H9 (cell line): ENCODE results near the gene SLC23A2. TPM values are rescaled to one million over a fixed set of nuclear protein-coding genes. Genes with fewer than 3 reads are reported as not detected.
"Not testable (repeated sequence)": the region's sequence is repeated elsewhere in the genome, so short reads cannot be mapped to it uniquely, and the experiment has no call there.

Experiments used
- DNase-seq: peaks from one replicate; pipeline ENCODE4 v3.0.0-alpha.2; 2017
- H2AFZ ChIP-seq: one replicate; pipeline ENCODE4 v1.6.1; 2013; ENCODE audit warnings: mild to moderate bottlenecking, low read length, control low read depth, moderate library complexity
- H2AK5ac ChIP-seq: 2 replicates; pipeline ENCODE4 v1.6.1; 2013; ENCODE audit warnings: low read length, control low read depth, mixed read lengths; ENCODE audit not compliant: insufficient read length
- H2BK120ac ChIP-seq: one replicate; pipeline ENCODE4 v1.6.1; 2013; ENCODE audit warnings: low read depth, mild to moderate bottlenecking, low read length, control low read depth, inconsistent platforms; ENCODE audit not compliant: poor library complexity, severe bottlenecking
- H2BK12ac ChIP-seq: 2 replicates; pipeline ENCODE4 v1.6.1; 2013; ENCODE audit warnings: low read length, control low read depth, mixed read lengths, low read depth; ENCODE audit not compliant: insufficient read length
- H2BK15ac ChIP-seq: 2 replicates; pipeline ENCODE4 v1.6.1; 2013; ENCODE audit warnings: low read depth, low read length, control low read depth
- H2BK20ac ChIP-seq: one replicate; pipeline ENCODE4 v1.6.1; 2013; ENCODE audit warnings: low read depth, mild to moderate bottlenecking, low read length, control low read depth, inconsistent platforms; ENCODE audit not compliant: poor library complexity, severe bottlenecking
- H2BK5ac ChIP-seq: 2 replicates; pipeline ENCODE4 v1.6.1; 2013; ENCODE audit warnings: low read length, control low read depth, mixed read lengths; ENCODE audit not compliant: insufficient read length
- H3K14ac ChIP-seq: 2 replicates; pipeline ENCODE4 v1.6.1; 2013; ENCODE audit warnings: low read length, control low read depth; ENCODE audit not compliant: insufficient read depth
- H3K18ac ChIP-seq: 2 replicates; pipeline ENCODE4 v1.6.1; 2013; ENCODE audit warnings: low read depth, mild to moderate bottlenecking, mixed read lengths, low read length, control low read depth; ENCODE audit not compliant: insufficient read length
- H3K23ac ChIP-seq: 2 replicates; pipeline ENCODE4 v1.6.1; 2013; ENCODE audit warnings: low read length, control low read depth, mixed read lengths, low read depth; ENCODE audit not compliant: insufficient read length
- H3K23me2 ChIP-seq: 2 replicates; pipeline ENCODE4 v1.6.1; 2013; ENCODE audit warnings: low read depth, mild to moderate bottlenecking, mixed read lengths, low read length, control low read depth; ENCODE audit not compliant: insufficient read length, poor library complexity, severe bottlenecking
- H3K27ac ChIP-seq: 2 replicates; pipeline ENCODE4 v1.5.1; 2013; ENCODE audit warnings: low read length, control low read depth, mixed read lengths, low read depth; ENCODE audit not compliant: insufficient read length
- H3K27me3 ChIP-seq: 2 replicates; pipeline ENCODE4 v1.6.1; 2013; ENCODE audit warnings: low read length, control low read depth, inconsistent platforms; ENCODE audit not compliant: insufficient read depth
- H3K4ac ChIP-seq: 2 replicates; pipeline ENCODE4 v1.6.1; 2013; ENCODE audit warnings: low read depth, mild to moderate bottlenecking, control low read depth, inconsistent platforms, low read length, moderate library complexity
- H3K4me1 ChIP-seq: 2 replicates; pipeline ENCODE4 v1.6.1; 2013; ENCODE audit warnings: low read length, control low read depth, inconsistent platforms; ENCODE audit not compliant: insufficient read depth
- H3K4me2 ChIP-seq: 2 replicates; pipeline ENCODE4 v1.6.1; 2013; ENCODE audit warnings: low read length, control low read depth, mixed read lengths; ENCODE audit not compliant: insufficient read length, insufficient read depth
- H3K56ac ChIP-seq: 2 replicates; pipeline ENCODE4 v1.6.1; 2013; ENCODE audit warnings: low read depth, mild to moderate bottlenecking, mixed read lengths, low read length, control low read depth; ENCODE audit not compliant: insufficient read length
- H3K79me1 ChIP-seq: 2 replicates; pipeline ENCODE4 v1.6.1; 2013; ENCODE audit warnings: low read depth, mild to moderate bottlenecking, moderate library complexity, low read length, control low read depth, inconsistent platforms; ENCODE audit not compliant: insufficient read depth, poor library complexity, severe bottlenecking
- H3K79me2 ChIP-seq: 2 replicates; pipeline ENCODE4 v1.6.1; 2013; ENCODE audit warnings: low read length, control low read depth, inconsistent platforms; ENCODE audit not compliant: insufficient read depth
- H3K9ac ChIP-seq: 2 replicates; pipeline ENCODE4 v1.6.1; 2013; ENCODE audit warnings: low read length, control low read depth, mixed read lengths; ENCODE audit not compliant: insufficient read length; ENCODE audit errors: extremely low read depth
- H3K9me3 ChIP-seq: one replicate; pipeline ENCODE4 v1.6.1; 2013; ENCODE audit warnings: low read depth, low read length, inconsistent platforms; ENCODE audit not compliant: control insufficient read depth
- H3T11ph ChIP-seq: one replicate; pipeline ENCODE4 v1.6.1; 2013; ENCODE audit warnings: mild to moderate bottlenecking, low read length, control low read depth, inconsistent platforms
- H4K20me1 ChIP-seq: one replicate; pipeline ENCODE4 v1.6.1; 2013; ENCODE audit not compliant: control insufficient read depth, insufficient read length, insufficient read depth
- H4K5ac ChIP-seq: 2 replicates; pipeline ENCODE4 v1.6.1; 2013; ENCODE audit warnings: low read depth, mild to moderate bottlenecking, mixed read lengths, low read length, control low read depth; ENCODE audit not compliant: insufficient read length
- H4K8ac ChIP-seq: replicated peaks from 2 replicates; pipeline ENCODE4 v1.6.1; 2013; ENCODE audit warnings: low read length, control low read depth, mixed read lengths, low read depth; ENCODE audit not compliant: insufficient read length
- H4K91ac ChIP-seq: 2 replicates; pipeline ENCODE4 v1.6.1; 2013; ENCODE audit warnings: low read depth, mild to moderate bottlenecking, moderate library complexity, mixed read lengths, low read length, control low read depth; ENCODE audit not compliant: insufficient read length
- H3K27ac Mint-ChIP-seq, 3 experiments: 2 replicates in 2 of 3; 3 replicates in 1 of 3; pipeline ENCODE4 v1.8.0; 2020 to 2021; ENCODE audit warnings: mixed read lengths in 3 of 3, mild to moderate bottlenecking in 1 of 3, moderate library complexity in 1 of 3
- H3K27me3 Mint-ChIP-seq: 2 replicates; pipeline ENCODE4 v1.8.0; 2021; ENCODE audit warnings: low read depth, mild to moderate bottlenecking, moderate library complexity, mixed read lengths
- H3K36me3 Mint-ChIP-seq, 3 experiments: 2 replicates in 2 of 3; 3 replicates in 1 of 3; pipeline ENCODE4 v1.8.0; 2020 to 2021; ENCODE audit warnings: low read depth in 3 of 3, mixed read lengths in 3 of 3; ENCODE audit not compliant: insufficient read depth in 1 of 3
- H3K4me1 Mint-ChIP-seq, 2 experiments: 2 replicates each; pipeline ENCODE4 v1.8.0; 2020; ENCODE audit warnings: mixed read lengths in 2 of 2
- H3K4me3 Mint-ChIP-seq, 2 experiments: 2 replicates in 1 of 2; 3 replicates in 1 of 2; pipeline ENCODE4 v1.8.0; 2020 to 2021; ENCODE audit warnings: mild to moderate bottlenecking in 2 of 2, mixed read lengths in 2 of 2, moderate library complexity in 1 of 2
- H3K9me3 Mint-ChIP-seq, 2 experiments: 2 replicates in 1 of 2; 3 replicates in 1 of 2; pipeline ENCODE4 v1.8.0; 2020; ENCODE audit warnings: mild to moderate bottlenecking in 2 of 2, mixed read lengths in 2 of 2, moderate library complexity in 1 of 2
- WGBS: extraction: QIAGEN DNeasy Blood & Tissue Kit; methylation state at CpG from one replicate; pipeline ENCODE4 v1.1.7; 2013; ENCODE audit warnings: missing lambda C conversion rate, low lambda C conversion rate, mixed read lengths; ENCODE audit not compliant: insufficient read length; ENCODE audit errors: extremely low coverage; 5-methylcytosine and 5-hydroxymethylcytosine counted together
- total RNA-seq: library from RNA; stranded (reverse); gene quantifications from 2 replicates; pipeline ENCODE4 v1.2.1, GENCODE V29; 2021
- TF ChIP-seq, protein P1 (sequence below): fragments of 200-600 bp; sonication (generic); conservative IDR thresholded peaks from 3 replicates; pipeline ENCODE4 v1.8.0; 2021; ENCODE audit warnings: antibody characterized with exemption, mild to moderate bottlenecking

Gene SLC23A2
- total RNA-seq, 1 experiment from 2014 or later = 16.5 TPM

GRCh38 chr20:5033566-5033965 is 32.3 kb upstream of the SLC23A2 start:
- H3K4me2 ChIP-seq = no peak overlapping the region

GRCh38 chr20:5031701-5032100 is 30.4 kb upstream of the SLC23A2 start:
- not testable (repeated sequence) for H3K18ac ChIP-seq, H3K9me3 ChIP-seq, H3K27me3 Mint-ChIP-seq, H2BK15ac ChIP-seq, H2AK5ac ChIP-seq, H2BK20ac ChIP-seq, H3K27ac Mint-ChIP-seq, H4K8ac ChIP-seq, H4K20me1 ChIP-seq, H3K23ac ChIP-seq, H3K9ac ChIP-seq, H3K27ac ChIP-seq, H3K4me2 ChIP-seq, H3K23me2 ChIP-seq, H3K36me3 Mint-ChIP-seq, H2BK120ac ChIP-seq, H3T11ph ChIP-seq, H3K4me1 ChIP-seq, H3K56ac ChIP-seq, H3K79me1 ChIP-seq, H3K4ac ChIP-seq, H3K4me3 Mint-ChIP-seq, H2AFZ ChIP-seq, DNase-seq, H3K9me3 Mint-ChIP-seq, H2BK5ac ChIP-seq, H4K91ac ChIP-seq, H3K27me3 ChIP-seq, H2BK12ac ChIP-seq, H4K5ac ChIP-seq, H3K14ac ChIP-seq, H3K79me2 ChIP-seq
- no CpG with 5 or more reads among the region's 10 CpGs for WGBS
- peaks cover 0 to 12% of the 10 kb centered on the region in 2 experiments; a peak in 2 of 4 replicates for H3K4me1 Mint-ChIP-seq

More at GRCh38 chr20:5033566-5033965, 32.3 kb upstream of the SLC23A2 start:
- no peaks in the 10 kb centered on the region for H3K9me3 ChIP-seq
- H2BK12ac ChIP-seq = no peak overlapping the region
- H2BK120ac ChIP-seq = no peak overlapping the region
- H2AFZ ChIP-seq = no peak overlapping the region
- H3K79me2 ChIP-seq = no peaks in the 10 kb centered on the region
- no peak overlapping the region for H3K9ac ChIP-seq
- H3T11ph ChIP-seq = no peak overlapping the region
- H3K14ac ChIP-seq = no peak overlapping the region
- TF ChIP-seq, protein P1, sequence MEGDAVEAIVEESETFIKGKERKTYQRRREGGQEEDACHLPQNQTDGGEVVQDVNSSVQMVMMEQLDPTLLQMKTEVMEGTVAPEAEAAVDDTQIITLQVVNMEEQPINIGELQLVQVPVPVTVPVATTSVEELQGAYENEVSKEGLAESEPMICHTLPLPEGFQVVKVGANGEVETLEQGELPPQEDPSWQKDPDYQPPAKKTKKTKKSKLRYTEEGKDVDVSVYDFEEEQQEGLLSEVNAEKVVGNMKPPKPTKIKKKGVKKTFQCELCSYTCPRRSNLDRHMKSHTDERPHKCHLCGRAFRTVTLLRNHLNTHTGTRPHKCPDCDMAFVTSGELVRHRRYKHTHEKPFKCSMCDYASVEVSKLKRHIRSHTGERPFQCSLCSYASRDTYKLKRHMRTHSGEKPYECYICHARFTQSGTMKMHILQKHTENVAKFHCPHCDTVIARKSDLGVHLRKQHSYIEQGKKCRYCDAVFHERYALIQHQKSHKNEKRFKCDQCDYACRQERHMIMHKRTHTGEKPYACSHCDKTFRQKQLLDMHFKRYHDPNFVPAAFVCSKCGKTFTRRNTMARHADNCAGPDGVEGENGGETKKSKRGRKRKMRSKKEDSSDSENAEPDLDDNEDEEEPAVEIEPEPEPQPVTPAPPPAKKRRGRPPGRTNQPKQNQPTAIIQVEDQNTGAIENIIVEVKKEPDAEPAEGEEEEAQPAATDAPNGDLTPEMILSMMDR = no peak
- no peak overlapping the region for H3K56ac ChIP-seq
- no peak overlapping the region for H3K4ac ChIP-seq
- H3K27ac Mint-ChIP-seq = peak overlapping the region in 1 of 3 experiments; percentile 41; a peak in 2 of 7 replicates
- H4K8ac ChIP-seq = no peak overlapping the region
- H3K4me3 Mint-ChIP-seq = no peak overlapping the region
- DNase-seq = no peak
- peaks cover 2 to 3% of the 10 kb centered on the region in 2 experiments; a peak in 2 of 5 replicates for H3K9me3 Mint-ChIP-seq
- H3K4me1 Mint-ChIP-seq = peaks cover 0 to 11% of the 10 kb centered on the region in 2 experiments; a peak in 2 of 4 replicates
- no peaks in the 10 kb centered on the region; the same call in 1 of the 2 replicates for H3K27me3 Mint-ChIP-seq
- no CpG with 5 or more reads among the region's 2 CpGs for WGBS
- no peak overlapping the region for H3K27ac ChIP-seq
- no peaks in the 10 kb centered on the region for H3K27me3 ChIP-seq
- no peak overlapping the region for H3K18ac ChIP-seq
- H2AK5ac ChIP-seq = no peak overlapping the region
- H3K4me1 ChIP-seq = no peaks in the 10 kb centered on the region
- no peak overlapping the region for H4K91ac ChIP-seq
- no peaks in the 10 kb centered on the region for H3K36me3 Mint-ChIP-seq
- H2BK15ac ChIP-seq = no peak overlapping the region
- H3K23me2 ChIP-seq = no peaks in the 10 kb centered on the region
- no peak overlapping the region for H4K5ac ChIP-seq
- H2BK20ac ChIP-seq = no peak overlapping the region
- no peaks in the 10 kb centered on the region for H3K79me1 ChIP-seq
- no peaks in the 10 kb centered on the region for H4K20me1 ChIP-seq
- H2BK5ac ChIP-seq = no peak overlapping the region
- no peak overlapping the region for H3K23ac ChIP-seq
